Fibroblast of skin of left quadriceps (primary cell): ENCODE results near the gene TCEAL8.

Experiments used
- DNase-seq, 2 experiments: peaks; one replicate each; pipeline ENCODE4 v3.0.0-alpha.2; 2013; ENCODE audit warnings: low read depth in 2 of 2

TCEAL8 gene

DNA sequence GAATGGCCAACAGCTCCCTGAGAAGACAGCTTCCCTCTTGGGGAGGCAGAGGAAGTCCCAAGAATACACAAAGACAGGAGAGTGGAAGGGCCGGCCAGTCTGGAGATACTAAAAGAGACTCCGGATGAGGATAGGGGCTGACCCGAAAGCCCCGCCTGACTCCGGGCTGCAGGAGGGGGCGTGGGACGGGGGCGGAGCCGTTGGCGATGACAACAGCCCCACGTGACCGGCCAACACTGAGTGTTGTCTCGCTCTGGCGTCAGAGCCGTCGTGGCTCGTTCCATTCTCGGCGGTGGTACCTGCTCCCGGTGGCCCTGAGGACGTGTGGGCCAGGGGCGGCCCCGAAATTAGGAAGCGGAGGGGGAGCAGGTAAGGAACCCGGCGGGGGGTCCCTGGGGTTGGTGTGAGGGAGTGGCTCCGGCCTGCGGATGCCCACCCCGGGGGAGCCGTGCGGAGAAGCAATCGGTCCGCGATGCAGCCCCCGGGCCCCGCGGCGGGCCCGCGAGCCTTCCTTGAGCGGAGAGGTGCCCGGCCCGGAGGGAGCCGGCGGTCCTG, 40.0 kb downstream of the TCEAL8 start, which contains the start of gene BEX4:
TSS of gene BEX4 (plus strand) at position 239 of the 555 bp plus-strand sequence. CDS start 1,046 bp downstream, outside the sequence.
- DNase-seq, result peak; percentile 40 to 54

GRCh38 chrX:103212749-103213457, 42.1 kb downstream of the TCEAL8 start:
- DNase-seq, result no peak

DNA sequence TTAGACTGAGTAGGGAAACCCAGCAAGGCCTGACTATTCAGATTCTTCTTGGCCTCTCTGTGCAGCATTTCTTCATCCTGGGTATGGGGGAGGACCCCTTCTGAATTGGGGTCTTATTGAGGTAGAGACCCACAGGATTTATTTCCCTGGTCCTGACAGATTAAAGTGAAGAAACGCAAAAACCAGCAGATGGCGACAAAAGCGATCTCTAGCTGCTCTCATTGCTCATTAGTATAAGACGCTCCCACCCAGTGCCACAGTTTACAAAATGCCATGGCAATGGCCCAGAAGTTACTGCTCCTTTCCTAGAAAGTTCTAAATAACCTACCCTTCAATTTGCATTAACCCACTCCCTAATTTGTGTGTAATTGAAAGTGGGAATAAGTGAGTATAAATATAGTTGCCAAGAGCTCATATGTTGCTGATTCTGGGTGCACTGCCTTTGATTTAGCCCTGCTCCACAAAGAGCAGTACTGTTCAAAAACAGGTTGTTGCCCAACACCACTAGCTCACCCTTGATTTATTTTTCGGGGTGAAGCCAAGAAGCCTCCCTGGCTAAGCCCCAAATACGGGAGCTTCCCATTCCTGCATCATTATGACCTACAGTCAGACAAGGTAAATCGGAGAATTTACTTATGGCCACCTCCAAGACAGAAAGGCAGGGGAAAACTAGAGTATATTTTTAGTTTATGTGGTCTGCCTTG, 43.8 kb downstream of the TCEAL8 start:
- DNase-seq, result no peak

- no peak for DNase-seq
These were observed 44.9 kb downstream of the TCEAL8 start for GRCh38 chrX:103210056-103210455.
